Suprapubic skin (tissue), 4 donors: ENCODE results near the gene RRAGD.

Source experiments
- EP300 ChIP-seq: sonication (generic); formaldehyde crosslinking; IDR thresholded peaks from one replicate; pipeline ENCODE4 v1.6.1; 2017; ENCODE audit warnings: antibody characterized with exemption
- POLR2A ChIP-seq, 2 donors: fragments of 450-650 bp; IDR thresholded peaks; one replicate each; pipeline ENCODE4 v1.6.1; 2017; ENCODE audit warnings: antibody characterized with exemption in 2 of 2, mild to moderate bottlenecking in 2 of 2, moderate library complexity in 2 of 2
- POLR2AphosphoS5 ChIP-seq, 3 donors: sonication (generic); formaldehyde crosslinking; IDR thresholded peaks; one replicate each; pipeline ENCODE4 v1.6.1; 2017; ENCODE audit warnings: antibody characterized with exemption in 3 of 3
- TF ChIP-seq, protein P1 (sequence below), 2 donors: fragments of 200-600 bp in 1 of 2; fragments of 450-650 bp in 1 of 2; sonication (generic) in 1 of 2; IDR thresholded peaks; one replicate each; pipeline ENCODE4 v1.5.1; 2016 to 2019; ENCODE audit warnings: antibody characterized with exemption in 2 of 2, mild to moderate bottlenecking in 1 of 2, moderate library complexity in 1 of 2

GRCh38 chr6:89353702-89354392 lies 58.2 kb downstream of the RRAGD start:
- TF ChIP-seq, protein P1, sequence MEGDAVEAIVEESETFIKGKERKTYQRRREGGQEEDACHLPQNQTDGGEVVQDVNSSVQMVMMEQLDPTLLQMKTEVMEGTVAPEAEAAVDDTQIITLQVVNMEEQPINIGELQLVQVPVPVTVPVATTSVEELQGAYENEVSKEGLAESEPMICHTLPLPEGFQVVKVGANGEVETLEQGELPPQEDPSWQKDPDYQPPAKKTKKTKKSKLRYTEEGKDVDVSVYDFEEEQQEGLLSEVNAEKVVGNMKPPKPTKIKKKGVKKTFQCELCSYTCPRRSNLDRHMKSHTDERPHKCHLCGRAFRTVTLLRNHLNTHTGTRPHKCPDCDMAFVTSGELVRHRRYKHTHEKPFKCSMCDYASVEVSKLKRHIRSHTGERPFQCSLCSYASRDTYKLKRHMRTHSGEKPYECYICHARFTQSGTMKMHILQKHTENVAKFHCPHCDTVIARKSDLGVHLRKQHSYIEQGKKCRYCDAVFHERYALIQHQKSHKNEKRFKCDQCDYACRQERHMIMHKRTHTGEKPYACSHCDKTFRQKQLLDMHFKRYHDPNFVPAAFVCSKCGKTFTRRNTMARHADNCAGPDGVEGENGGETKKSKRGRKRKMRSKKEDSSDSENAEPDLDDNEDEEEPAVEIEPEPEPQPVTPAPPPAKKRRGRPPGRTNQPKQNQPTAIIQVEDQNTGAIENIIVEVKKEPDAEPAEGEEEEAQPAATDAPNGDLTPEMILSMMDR (IDR thresholded peaks at IDR 0.05) = no peak
- no peak for TF ChIP-seq POLR2A (IDR thresholded peaks at IDR 0.05)
- TF ChIP-seq POLR2AphosphoS5 (IDR thresholded peaks at IDR 0.05) = no peak
- TF ChIP-seq EP300 = no peak
